Retinal pigment epithelial cell (primary cell): ENCODE results near the gene PARP16.

Source experiments
- DNase-seq: peaks from one replicate; pipeline ENCODE4 v3.0.0-alpha.2; 2010; ENCODE audit warnings: low read depth
- H3K4me3 ChIP-seq: 2 replicates; pipeline ENCODE4 v1.5.1; 2011; ENCODE audit warnings: mild to moderate bottlenecking, low read length, control low read depth, moderate library complexity
- CTCF ChIP-seq: conservative IDR thresholded peaks from 2 replicates; pipeline ENCODE4 v1.5.1; 2011; ENCODE audit warnings: low read depth, low read length, control low read depth, inconsistent platforms

PARP16 gene

GRCh38 chr15:65254758-65255157 is 31.9 kb downstream of the PARP16 start:
- DNase-seq: no peak
- no peak overlapping the region for H3K4me3 ChIP-seq
- TF ChIP-seq CTCF: no peak

GRCh38 chr15:65254356-65254755 is 32.3 kb downstream of the PARP16 start:
- TF ChIP-seq CTCF: no peak
- DNase-seq: no peak
- H3K4me3 ChIP-seq: no peak overlapping the region

- H3K4me3 ChIP-seq: no peak overlapping the region
- TF ChIP-seq CTCF: no peak
- DNase-seq: no peak
Observed at GRCh38 chr15:65249641-65250040, 37.0 kb downstream of the PARP16 start.

GRCh38 chr15:65248511-65249255 is 38.0 kb downstream of the PARP16 start:
- H3K4me3 ChIP-seq: no peak overlapping the region
- TF ChIP-seq CTCF: no peak
- no peak for DNase-seq

GRCh38 chr15:65246939-65247338 is 39.7 kb downstream of the PARP16 start:
- TF ChIP-seq CTCF: no peak
- H3K4me3 ChIP-seq: no peak overlapping the region
- DNase-seq: no peak

GRCh38 chr15:65246026-65246714 is 40.5 kb downstream of the PARP16 start:
- no peak for DNase-seq
- no peak for TF ChIP-seq CTCF
- H3K4me3 ChIP-seq: no peak overlapping the region

- no peak for DNase-seq
- TF ChIP-seq CTCF: no peak
- H3K4me3 ChIP-seq: no peak overlapping the region
Observed at GRCh38 chr15:65245096-65245856, 41.4 kb downstream of the PARP16 start.
